Fibroblast of pulmonary artery (primary cell): ENCODE data around the gene CCS.
"Not testable (repeated sequence)": the region's sequence is repeated elsewhere in the genome, so short reads cannot be mapped to it uniquely, and the experiment has no call there.

ENCODE experiments used
- DNase-seq: peaks from one replicate; pipeline ENCODE4 v3.0.0-alpha.2; 2010; ENCODE audit warnings: low read depth
- H3K4me3 ChIP-seq: replicated peaks from 2 replicates; pipeline ENCODE4 v1.5.1; 2011; ENCODE audit warnings: low read depth, mild to moderate bottlenecking, control low read depth, low read length, moderate library complexity
- TF ChIP-seq, protein P1 (sequence below): IDR thresholded peaks from 2 replicates; pipeline ENCODE4 v1.5.1; 2011; ENCODE audit warnings: mild to moderate bottlenecking, control low read depth, low read length, inconsistent platforms; ENCODE audit errors: missing control alignments

CCS gene, protein sequence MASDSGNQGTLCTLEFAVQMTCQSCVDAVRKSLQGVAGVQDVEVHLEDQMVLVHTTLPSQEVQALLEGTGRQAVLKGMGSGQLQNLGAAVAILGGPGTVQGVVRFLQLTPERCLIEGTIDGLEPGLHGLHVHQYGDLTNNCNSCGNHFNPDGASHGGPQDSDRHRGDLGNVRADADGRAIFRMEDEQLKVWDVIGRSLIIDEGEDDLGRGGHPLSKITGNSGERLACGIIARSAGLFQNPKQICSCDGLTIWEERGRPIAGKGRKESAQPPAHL

DNA sequence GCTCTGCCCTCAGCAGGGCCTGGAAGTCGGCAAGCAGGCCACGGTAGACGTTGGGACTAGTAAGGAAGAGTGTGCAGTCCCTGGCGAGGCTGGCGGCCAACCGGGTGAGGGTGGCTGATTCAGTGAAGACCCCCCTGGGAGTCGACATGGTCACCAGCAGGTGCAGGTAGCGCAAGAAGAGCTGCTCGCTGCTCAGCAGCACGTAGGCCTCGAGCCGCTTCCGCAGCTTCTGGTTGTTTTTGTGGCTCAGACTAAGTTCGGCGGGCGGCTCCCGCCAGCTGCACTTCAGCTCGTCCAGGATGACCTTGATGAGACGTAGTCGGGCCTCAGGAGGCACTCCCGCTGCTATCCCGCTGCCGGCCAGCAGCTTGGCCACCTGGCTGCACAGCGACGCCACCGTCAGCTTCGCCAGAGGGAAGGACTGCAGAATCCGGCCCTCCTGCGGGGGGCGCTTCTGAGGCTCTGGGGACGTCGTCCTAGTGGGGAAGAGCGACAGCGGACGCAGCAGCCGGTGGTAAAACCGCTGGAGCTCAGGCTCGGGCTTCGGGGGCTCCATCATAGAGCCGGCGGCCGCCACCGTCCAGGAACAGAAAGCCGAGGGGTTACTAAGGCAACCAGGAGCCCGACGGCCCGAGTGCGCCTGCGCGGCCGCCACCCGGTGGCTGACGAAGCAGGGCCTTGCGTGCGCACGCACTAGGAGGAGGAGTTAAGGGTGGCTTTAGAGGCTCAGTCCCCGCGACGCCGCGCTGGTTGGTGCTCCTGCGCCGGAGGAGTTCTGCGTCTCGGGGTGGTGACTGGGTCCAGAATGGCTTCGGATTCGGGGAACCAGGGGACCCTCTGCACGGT is at the start of gene CCS, which contains the start of gene CCDC87:
Gene CCS, plus strand, starts transcription at position 729 of the 846 bp plus-strand sequence. Its CDS starts 77 bp downstream, at position 806.
Gene CCDC87, minus strand, starts transcription at position 607 of the 846 bp plus-strand sequence. Its CDS starts 48 bp downstream, at position 559.
- H3K4me3 ChIP-seq: peak within 1 kb of the TSS; percentile 84
- TF ChIP-seq, protein P1, sequence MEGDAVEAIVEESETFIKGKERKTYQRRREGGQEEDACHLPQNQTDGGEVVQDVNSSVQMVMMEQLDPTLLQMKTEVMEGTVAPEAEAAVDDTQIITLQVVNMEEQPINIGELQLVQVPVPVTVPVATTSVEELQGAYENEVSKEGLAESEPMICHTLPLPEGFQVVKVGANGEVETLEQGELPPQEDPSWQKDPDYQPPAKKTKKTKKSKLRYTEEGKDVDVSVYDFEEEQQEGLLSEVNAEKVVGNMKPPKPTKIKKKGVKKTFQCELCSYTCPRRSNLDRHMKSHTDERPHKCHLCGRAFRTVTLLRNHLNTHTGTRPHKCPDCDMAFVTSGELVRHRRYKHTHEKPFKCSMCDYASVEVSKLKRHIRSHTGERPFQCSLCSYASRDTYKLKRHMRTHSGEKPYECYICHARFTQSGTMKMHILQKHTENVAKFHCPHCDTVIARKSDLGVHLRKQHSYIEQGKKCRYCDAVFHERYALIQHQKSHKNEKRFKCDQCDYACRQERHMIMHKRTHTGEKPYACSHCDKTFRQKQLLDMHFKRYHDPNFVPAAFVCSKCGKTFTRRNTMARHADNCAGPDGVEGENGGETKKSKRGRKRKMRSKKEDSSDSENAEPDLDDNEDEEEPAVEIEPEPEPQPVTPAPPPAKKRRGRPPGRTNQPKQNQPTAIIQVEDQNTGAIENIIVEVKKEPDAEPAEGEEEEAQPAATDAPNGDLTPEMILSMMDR: peak; percentile 56
- peak; percentile 96 for DNase-seq

DNA sequence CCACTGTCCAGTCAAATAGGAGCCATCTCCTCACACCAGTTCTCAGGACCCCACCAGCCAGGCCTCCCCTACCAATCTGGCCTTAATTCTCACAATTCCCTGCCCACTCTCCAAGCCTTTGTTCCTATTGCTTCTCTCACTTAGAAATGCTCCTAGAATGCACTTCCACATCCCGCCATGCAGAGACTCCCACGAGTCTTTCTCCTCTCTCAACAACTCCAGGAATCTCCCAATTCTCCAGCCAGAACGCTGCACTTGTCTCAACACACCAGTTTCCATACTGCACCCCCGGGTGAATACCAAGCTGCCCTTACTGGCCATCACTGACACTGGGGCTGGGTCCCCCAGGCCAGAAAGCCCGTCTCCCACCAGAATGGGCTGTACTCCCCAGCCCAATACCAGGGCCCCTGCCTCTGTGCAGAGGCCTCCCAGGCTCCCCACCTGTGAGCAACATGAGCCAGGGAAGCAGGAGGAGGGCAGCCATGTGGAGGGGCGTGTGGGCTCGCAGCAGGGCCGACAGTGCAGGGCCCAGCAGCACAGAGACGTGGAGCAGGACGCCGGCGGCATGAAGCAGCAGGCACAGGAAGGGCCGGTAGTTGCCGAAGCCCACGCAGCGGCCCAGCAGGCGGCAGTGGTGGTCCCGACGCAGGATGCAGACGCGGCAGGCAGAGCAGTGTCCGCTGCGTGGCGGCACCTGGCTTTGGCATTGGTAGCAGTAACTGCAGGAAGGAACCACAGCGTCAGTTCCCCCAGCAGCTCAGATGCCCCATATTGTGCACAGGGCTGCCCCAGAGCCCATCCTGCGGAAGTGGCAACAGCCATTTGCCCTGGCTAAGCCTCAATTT is 49.5 kb upstream of the CCS start:
- no peak overlapping the region for H3K4me3 ChIP-seq
- peak; percentile 61 for DNase-seq

DNA sequence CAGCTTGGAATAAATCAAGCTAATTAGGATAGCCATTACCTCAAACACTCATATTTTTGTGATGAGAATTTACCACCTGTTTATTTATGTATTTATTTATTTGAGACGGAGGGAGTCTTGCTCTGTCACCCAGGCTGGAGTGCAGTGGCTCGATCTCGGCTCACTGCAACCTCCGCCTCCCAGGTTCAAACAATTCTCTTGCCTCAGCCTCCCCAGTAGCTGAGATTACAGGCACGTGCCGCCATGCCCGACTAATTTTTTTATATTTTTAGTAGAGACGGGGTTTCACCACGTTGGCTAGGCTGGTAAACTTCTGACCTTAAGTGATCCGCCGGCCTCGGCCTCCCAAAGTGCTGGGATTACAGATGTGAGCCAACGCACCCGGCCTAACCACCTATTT is 48.0 kb upstream of the CCS start:
- DNase-seq: not testable (repeated sequence)
- H3K4me3 ChIP-seq: peak overlapping the region; percentile 72

More for the DNA sequence above, 49.5 kb upstream of the CCS start:
- TF ChIP-seq, protein P1: peak; percentile 59

DNA sequence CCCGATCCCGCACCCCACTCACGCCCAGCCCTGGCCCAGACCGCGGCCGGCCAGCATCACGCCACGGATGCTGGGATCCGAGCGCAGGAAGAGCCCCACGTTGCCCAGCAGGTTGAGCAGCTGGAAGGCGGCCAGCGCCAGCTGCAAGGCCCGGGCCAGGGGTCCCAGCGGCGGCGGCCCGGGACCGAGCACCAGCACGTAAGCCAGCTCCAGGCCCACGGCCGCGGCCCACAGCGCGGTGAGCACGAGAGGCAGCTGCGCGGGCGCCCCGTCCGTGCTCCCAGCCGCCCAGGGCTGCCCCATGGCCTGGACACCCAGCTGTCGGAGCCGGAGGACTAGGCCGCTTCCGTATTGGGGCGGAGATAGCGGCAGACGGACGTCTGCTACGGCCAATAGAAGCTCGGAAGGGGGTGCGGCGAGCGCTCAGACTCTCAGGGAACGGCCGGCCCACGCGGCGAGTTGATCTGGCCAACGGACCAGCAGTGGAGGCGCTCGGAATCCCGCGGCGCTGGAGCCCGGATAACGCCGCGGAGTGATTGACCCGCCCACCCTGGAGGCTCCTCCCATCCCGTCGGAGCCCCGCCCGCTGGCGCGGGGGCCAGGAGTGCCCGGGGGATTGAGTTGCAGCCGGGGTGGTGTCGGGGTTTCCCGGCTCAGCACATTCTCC is 47.2 kb upstream of the CCS start, which contains the start of gene ZDHHC24:
Gene ZDHHC24, minus strand, starts transcription at position 348 of the 667 bp plus-strand sequence. Its CDS starts 45 bp downstream, at position 303.
- peak within 1 kb of the TSS; percentile 72 for H3K4me3 ChIP-seq
- TF ChIP-seq, protein P1: no peak
- peak; percentile 98 for DNase-seq

DNA sequence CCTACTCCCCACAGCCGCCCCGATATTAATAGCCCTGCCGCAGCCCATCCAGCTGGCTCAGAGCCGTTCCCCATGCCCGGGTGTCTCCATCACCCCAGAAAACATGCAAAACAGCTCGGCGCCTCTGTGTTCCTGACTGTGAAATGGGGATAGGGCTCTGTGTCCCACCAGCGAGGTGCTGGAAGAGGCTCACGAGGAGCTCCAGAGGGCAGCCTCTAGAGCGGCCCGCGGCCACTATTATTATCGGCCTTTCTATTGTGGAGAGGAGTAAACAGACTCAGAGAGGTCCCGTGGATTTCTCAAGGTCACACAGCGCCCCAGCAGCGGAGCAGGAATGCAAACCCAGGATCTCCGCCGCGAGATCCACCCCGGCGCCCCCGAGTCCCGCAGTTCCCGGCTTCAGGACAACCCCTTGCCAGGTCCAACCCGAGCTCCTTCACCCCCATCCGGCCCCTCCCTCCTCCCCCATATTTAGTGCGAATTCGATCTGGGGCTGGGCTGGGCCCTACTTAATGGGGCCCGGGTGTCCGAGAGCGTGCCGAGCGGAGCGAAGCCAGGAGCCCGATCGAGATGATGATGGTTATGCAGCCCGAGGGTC is 46.5 kb upstream of the CCS start, which contains the start of gene ACTN3:
Gene ACTN3, plus strand, starts transcription at position 536 of the 598 bp plus-strand sequence. Its CDS starts 35 bp downstream, at position 571.
- TF ChIP-seq, protein P1: no peak
- DNase-seq: peak; percentile 19
- H3K4me3 ChIP-seq: peak within 1 kb of the TSS; percentile 72

DNA sequence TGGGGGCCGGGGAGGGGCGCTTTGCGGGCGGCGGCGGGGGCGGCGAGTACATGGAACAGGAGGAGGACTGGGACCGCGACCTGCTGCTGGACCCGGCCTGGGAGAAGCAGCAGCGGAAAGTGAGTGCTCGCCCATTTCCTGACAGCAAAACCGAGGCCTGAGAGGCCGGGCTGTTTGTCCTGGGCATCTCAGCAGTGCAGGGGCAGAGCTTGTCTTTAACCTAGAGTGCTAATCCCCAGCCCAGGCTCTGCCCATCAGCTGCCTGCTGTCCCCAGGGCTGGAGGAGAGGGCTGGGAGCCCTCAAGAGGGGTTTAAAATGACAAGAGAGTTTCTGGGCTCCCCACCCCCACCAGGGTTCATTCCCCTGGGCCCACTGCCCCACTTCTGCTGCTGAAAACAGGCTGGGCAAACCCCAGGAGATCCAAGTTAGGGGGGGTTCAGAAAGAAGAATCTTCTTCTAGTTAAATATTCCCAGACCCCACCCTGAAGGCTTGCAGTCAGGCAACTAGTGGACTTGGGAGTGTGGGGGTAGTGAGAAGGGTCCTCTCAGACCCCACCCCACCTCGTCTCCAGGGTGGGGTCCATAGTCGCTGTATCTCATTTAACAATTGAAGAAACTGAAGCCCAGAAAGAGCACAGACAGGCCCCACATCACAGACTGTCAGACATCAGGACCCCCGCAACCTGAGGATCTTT is 45.9 kb upstream of the CCS start:
- H3K4me3 ChIP-seq: no peak overlapping the region
- no peak for DNase-seq
- TF ChIP-seq, protein P1: no peak
